Left ventricle myocardium superior (tissue), 1 donor: ENCODE measurements around the gene CACNG6. TPM values are rescaled to one million over a fixed set of nuclear protein-coding genes. Genes with fewer than 3 reads are reported as not detected.
"Not testable (repeated sequence)": the region's sequence is repeated elsewhere in the genome, so short reads cannot be mapped to it uniquely, and the experiment has no call there.

Experiments used
- ATAC-seq: fragments of 200-7000 bp; cut with Tn5 transposase; one replicate; pipeline ENCODE4 v1.9.1; 2020; ENCODE audit warnings: mild to moderate bottlenecking, moderate library complexity
- DNase-seq: peaks from one replicate; pipeline ENCODE4 v3.0.0-alpha.2; 2020
- intact Hi-C: fragments of 100-400 bp; cut with micrococcal nuclease; formaldehyde crosslinking; loops from one replicate; pipeline ENCODE4 v1.11.0; 2022
- long read RNA-seq: library from polyadenylated mRNA; unstranded; transcript quantifications from one replicate; pipeline ENCODE4 v2.0.0, GENCODE V29; 2021
- total RNA-seq: library from RNA; stranded (reverse); fragmentation: NEBNext Ultra II Directional; extraction: Animal tissue kit (Norgen Biotek cat#: 25700); gene quantifications from one replicate; pipeline ENCODE4 v1.2.1, GENCODE V29; 2021
- donor health status: DM: no; HTN: yes; CAD: no; lungs with severe emphysema.

Gene CACNG6, protein sequence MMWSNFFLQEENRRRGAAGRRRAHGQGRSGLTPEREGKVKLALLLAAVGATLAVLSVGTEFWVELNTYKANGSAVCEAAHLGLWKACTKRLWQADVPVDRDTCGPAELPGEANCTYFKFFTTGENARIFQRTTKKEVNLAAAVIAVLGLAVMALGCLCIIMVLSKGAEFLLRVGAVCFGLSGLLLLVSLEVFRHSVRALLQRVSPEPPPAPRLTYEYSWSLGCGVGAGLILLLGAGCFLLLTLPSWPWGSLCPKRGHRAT
- total RNA-seq: not detected
- long read RNA-seq: 0 reads

DNA sequence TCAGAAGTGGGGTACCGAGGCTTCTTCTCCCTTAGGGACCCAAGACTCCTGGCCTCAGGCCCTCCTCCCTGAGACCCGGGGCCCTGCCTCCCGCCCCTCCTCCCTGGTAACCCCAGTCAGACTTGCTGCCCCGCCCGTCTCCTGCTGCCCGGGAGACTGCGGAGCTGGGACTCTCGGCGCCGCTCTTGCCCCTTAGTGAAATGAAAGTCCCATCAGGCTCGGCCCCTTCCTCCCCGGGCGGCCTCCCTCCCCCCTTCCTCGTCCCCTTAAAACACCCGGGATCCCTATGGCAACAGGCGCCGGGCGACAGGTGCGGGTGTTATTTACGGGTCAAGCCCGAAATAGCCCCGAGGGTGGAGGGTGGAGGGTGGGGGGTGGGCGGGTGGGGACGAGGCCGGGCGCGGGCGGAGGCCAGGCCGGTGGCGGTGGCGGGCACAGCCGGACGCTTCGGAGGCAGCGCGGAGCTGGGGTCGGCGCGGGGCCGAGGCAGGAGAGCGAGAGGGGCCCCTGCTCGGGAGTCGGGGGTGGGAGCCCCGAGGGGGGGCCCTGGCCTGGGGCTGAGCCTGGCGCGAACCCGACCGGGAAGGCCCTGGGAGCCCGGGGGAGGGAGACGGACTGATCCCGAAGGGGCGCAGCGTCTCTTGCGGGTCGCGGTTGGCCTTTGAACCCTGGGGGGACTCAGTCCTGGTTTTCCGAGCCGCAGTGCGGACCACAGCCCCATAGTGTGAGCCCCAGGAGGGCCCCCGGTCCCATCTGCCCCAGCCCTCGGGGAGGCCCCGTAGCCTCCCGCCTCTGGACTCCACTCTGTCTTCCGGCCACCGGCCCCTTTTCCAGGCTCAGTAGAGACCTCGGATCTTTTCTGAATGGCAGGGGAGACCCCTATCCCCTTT is at the start of gene CACNG6:
Gene CACNG6, plus strand, starts transcription at position 414 of the 890 bp plus-strand sequence. CDS start 1,241 bp downstream, outside the sequence.
- no peak for ATAC-seq
- intact Hi-C loops: no loop called here
- no peak for DNase-seq

GRCh38 chr19:53942001-53942786 is 49.2 kb upstream of the CACNG6 start:
- DNase-seq: no peak
- ATAC-seq: no peak
- intact Hi-C loops: no loop called here

DNA sequence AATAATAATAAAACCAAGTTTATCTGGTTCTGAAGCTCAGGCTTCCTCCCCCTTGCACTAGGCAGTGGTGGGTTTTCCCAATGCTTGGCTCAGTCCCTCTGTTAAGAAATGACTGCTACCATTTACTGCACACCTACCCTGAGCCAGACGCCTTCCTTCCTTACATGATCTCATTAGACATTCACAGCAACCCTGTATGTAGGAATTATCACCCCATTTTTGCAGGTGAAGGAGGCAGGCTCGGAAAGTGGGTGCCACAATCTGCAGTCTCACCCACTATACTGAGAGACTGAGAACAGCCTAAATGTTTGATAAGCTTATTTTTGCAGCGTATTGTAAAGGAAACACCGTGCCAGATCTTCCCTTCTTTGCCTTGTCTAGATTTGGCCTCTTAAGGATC is 47.0 kb upstream of the CACNG6 start:
- DNase-seq (no peak), ATAC-seq (no peak)
- intact Hi-C loops: no loop called here

DNA sequence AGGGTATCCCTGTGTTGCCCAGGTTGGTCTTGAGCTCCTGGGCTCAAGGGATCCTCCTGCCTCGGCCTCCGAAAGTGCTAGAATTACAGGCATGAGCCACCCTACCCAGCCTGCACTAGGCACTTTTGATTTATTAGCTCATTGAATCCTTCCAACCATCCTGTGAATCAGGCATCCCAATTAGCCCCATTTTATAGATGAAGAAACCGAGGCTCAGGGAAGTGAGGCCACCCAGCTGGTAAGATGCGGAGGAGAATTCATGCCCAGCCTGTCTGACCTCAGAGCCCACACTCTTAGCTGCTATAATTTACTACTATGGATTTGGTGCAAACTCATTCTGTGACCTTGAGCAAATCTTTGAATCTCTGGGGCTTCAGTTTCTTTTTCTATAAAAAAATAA is 46.5 kb upstream of the CACNG6 start:
- DNase-seq (no peak), ATAC-seq (no peak)
- intact Hi-C loops: no loop called here

DNA sequence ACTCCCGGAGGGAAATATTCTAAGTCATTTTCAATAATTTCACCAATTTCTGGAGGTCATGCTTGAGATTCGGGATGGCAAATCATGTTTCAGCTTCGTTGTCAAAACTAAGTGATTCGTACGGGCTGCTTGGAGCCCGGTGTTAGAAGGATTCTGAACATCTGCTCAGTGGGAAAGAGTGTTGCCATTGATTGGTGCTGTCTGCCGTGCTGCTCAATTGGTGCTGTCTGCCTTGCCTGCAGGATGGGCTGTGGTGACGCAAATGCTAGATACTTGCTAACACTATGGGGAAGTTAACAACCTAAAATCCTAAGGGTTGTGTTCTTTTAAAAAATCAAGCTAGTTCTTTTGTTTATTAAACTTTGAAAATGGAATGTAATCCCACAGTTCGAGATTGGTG is 46.0 kb upstream of the CACNG6 start:
- DNase-seq (no peak), ATAC-seq (no peak)
- intact Hi-C loops: no loop called here

DNA sequence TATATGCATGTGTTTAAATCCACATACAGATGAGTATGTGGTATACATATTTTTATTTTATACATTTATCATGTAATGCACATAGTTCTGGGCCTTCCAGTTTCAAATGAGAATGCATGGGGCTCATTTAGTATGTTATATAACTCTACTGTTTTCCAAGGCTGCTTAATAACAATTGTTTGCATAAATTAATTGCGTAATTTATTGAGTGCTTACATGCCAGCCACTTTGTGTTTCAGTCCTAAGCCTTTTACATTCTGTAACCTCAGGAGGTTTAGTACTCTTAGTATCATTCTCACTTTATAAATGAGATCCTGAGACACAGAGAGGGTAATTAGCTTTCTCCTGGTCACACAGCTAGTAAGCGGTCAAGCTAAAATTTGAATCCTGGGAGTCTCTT is 45.4 kb upstream of the CACNG6 start:
- DNase-seq (no peak), ATAC-seq (no peak)
- intact Hi-C loops: no loop called here

- intact Hi-C loops: no loop called here
- no peak for DNase-seq
- ATAC-seq: no peak
Measured at GRCh38 chr19:53947624-53948023, 43.8 kb upstream of the CACNG6 start.

- ATAC-seq, DNase-seq, intact Hi-C loops: not testable (repeated sequence)
Measured at GRCh38 chr19:53948611-53949010, 42.8 kb upstream of the CACNG6 start.

GRCh38 chr19:53951436-53951835 is 40.0 kb upstream of the CACNG6 start:
- DNase-seq: no peak
- intact Hi-C loops: no loop called here
- no peak for ATAC-seq

DNA sequence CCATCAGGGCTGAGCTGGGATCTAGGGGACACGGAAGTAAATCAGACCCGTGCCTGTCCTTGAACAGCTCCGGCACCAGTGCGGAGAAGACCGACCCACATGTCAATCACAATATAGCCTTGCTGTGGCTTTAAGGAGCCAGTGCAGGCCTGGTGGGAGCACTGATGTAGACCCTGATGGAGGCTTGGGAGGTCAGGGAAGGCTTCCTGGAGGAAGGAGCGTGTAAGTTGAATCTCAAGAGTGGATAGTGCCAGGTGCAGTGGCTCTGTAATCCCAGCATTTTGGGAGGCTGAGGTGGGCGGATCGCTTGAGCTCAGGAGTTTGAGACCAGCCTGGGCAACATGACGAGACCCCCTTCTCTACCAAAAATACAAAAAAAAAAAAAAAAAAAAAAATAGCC is 39.5 kb upstream of the CACNG6 start:
- no peak for DNase-seq
- ATAC-seq: no peak
- intact Hi-C loops: no loop called here

DNA sequence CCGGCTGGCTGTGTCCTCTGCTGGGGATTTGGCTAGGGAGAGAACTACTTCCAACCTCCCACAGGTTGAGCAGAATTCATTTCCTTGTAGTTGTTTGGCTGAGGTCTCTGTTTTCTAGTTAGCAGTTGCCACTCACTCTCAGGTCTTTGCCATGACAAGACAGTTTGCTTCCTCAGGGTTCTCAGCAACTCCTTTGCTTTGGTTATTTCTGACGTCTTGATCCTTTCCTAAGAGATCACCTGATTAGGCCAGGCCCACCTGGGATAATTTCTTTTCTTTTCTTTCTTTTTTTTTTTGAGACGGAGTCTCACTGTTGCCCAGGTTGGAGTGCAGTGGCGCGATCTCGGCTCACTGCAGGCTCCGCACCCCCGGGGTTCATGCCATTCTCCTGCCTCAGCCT is 38.1 kb upstream of the CACNG6 start:
- intact Hi-C loops: no loop called here
- DNase-seq: no peak
- ATAC-seq: no peak

DNA sequence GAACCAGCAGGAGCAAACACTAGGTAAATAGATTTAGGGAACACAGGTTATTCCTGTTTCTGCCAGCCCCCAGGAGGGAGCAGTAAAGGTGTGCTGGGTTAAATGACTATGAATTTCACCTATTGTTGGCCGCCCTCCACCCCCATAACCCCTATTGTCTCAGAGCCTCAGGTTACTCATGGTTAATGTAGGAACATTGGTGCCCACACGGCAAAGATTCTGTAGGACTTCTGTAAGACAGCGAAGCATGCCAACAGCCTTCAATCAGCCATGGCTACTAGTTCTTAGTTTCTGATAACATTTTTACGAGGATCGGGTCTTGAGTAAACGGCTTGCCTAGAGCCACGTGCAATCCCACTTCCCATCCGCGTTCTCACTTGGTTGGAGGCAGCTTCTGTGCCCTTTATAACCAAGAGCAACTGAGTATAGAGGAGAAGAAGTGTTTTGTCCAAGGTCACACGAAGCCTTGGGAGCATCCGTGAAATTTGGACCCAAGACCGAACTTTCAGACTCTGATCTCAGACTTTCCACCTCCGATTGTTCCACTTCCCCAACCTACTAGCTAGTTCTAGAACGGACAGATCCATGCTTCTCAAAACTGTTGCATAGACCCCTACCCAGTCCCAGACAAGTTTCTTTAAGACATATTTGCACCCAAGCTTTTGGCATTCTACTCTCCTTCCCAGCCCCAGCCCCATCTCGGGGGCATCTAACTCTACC is 33.8 kb upstream of the CACNG6 start:
- no peak for DNase-seq
- intact Hi-C loops: no loop called here
- ATAC-seq: no peak

- ATAC-seq (no peak), DNase-seq (no peak)
- intact Hi-C loops: no loop called here
Measured at GRCh38 chr19:53958168-53958571, 33.3 kb upstream of the CACNG6 start.

DNA sequence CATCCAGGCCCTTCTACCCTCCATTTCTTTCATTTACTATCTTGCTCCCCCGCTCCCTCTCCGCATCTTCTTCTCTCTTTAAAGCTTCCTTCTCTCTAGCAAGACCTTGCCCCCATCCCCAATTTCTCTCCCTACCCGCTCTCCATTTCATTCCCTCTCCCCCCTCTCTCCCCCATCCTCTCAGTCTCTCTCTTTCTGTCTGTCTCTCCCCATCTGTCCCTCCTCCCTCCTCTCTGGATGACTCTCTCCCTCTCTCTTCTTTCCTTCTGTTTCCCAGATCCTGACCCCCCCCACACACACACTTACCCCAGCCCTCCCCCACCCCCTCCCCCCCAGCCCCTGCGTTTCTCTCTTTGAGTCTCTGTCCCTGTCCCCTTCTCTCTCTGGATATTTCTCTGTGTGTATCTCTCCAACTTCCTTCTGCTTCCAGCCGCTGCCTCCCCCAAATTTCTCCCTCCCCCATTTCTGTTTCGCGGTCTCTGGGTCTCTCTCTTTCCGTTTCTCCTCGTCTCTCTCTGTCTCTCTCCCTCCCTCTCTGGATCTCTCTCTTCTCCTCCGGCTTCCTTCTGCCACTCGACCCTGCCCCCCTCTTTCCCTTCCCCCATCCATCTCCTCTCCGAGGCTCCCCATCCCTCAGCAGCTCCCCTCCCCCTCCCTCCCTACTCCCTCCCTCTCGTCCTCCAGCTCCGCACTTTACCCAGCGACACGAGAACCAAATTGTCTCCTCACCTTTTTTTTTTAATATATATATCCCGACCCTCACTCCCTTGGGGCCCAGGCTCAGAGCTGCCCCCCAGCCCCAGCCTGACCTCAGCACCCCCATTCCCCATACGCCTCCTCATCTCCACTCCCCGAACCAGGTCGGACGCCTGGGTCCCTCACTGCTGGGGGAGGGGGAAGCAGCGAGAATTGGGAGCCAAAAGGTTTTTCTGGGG is 32.3 kb upstream of the CACNG6 start:
- DNase-seq (no peak), ATAC-seq (no peak)
- intact Hi-C loops: no loop called here

DNA sequence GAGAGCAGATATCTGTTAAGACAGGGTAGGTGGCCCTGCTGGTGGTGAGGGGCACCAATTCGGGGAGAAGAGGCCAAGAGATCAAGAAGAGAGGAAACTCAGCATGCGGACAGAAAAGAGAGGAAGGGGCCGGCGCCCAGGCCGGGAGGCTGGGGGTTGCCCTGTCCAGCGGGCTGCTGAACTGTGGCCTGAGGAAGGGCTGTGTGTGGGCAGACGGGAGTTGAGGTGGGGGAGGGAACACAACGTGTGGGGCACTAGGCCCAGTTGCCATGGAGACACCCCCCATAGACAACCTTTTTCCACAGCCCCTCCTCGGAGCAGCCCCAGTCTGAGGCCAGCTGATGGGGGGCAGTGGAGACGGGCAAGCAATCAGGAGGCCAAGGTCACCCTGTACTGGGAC is 31.2 kb upstream of the CACNG6 start:
- DNase-seq (no peak), ATAC-seq (no peak)
- intact Hi-C loops: no loop called here

DNA sequence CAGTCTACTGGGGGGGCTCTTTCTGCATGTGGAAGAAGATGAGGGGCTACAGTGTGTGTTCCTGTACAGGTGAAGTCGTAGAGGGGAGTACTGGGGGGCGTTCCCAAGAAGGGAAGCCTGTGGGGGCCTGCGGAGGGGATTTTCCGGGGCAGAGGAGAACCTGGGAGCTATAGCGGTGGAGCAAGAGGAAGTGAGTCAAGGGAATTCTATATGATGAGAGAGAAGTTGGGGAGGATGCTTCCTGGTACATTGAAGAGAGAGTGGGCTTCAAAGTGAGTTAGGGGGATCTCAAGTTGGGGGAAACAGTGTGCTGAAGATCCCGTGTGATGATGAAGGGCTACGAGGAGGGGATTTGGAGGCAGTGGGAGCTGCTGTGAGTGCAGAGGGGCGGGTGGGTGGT is 30.6 kb upstream of the CACNG6 start:
- DNase-seq (no peak), ATAC-seq (no peak)
- intact Hi-C loops: no loop called here

DNA sequence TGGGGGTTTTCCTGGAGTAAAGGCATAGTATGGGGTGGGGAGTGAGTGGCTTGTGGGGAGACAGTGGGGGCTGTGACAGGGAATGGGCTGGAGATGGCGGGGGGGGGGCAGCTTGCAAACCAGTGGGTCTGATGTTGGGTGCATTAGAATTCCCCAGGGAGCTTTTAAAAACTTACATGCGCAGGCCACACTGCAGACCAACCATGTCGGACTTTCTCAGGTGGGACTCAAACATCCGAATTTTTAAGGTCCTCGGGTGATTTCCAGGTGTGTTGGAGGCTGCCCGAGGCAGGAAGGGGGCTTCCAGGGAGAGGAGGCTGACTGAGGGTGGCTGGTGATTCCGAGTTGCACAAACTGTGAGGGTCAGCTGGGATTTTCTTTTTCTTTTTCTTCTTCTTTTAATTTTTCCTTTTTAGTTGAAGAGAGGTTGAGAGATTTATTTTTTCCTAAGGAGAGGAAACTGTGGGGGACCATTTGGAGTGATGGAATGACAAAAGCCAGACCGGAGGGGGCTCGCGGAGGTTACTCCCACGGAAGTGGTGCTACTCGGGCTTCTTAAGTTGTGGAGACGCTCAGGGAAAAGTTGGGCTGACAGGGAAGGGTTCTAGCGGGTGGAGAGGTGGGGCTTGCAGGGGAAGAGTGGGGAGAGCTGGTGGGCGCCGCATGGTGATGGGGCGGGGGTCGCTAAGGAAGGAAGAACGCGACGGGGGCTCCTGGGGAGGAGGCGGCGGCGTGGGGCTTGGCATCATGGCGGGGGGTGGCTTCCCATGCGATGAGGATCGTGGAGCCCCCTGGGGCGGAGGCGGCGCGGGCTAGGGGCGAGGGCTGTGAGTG is 29.7 kb upstream of the CACNG6 start:
- DNase-seq (no peak), ATAC-seq (no peak)
- intact Hi-C loops: no loop called here
